PC-9 (cell line): ENCODE data around the gene GYS1. TPM values are rescaled to one million over a fixed set of nuclear protein-coding genes. Genes with fewer than 3 reads are reported as not detected.

ENCODE experiments used
- BruUV-seq: library from RNA; stranded (reverse); fragments of 400-500 nt; replicated peaks from 2 replicates; lab custom pipeline; 2021; lab: Mats Ljungman, UMichigan
- CTCF ChIA-PET: fragments of 300-600 bp; sonication (Branson Sonifier 250); formaldehyde crosslinking; loops from one replicate; lab custom pipeline; 2022; ENCODE audit warnings: antibody characterized with exemption; lab: Charles Lee
- POLR2A ChIA-PET: fragments of 300-600 bp; sonication (Branson Sonifier 250); formaldehyde crosslinking; loops from one replicate; lab custom pipeline; 2022; ENCODE audit warnings: antibody characterized with exemption; ENCODE audit not compliant: unreplicated experiment; lab: Charles Lee
- DNase-seq, 2 experiments: peaks; one replicate each; pipeline versions ENCODE4 v3.0.0 to v3.0.0-alpha.2; 2015 to 2022; ENCODE audit warnings: mixed read lengths in 1 of 2
- H2AFZ ChIP-seq: fragments of 200-600 bp; sonication (generic); 2 replicates; pipeline ENCODE4 v1.8.1; 2017; ENCODE audit warnings: antibody characterized with exemption
- H3F3A ChIP-seq: fragments of 200-600 bp; sonication (generic); 2 replicates; pipeline ENCODE4 v1.8.1; 2017; ENCODE audit warnings: antibody characterized with exemption, mild to moderate bottlenecking, low read depth; ENCODE audit not compliant: insufficient read depth
- H3K27ac ChIP-seq: fragments of 200-600 bp; sonication (generic); 2 replicates; pipeline ENCODE4 v1.6.1; 2016; ENCODE audit warnings: mixed run types
- H3K27me3 ChIP-seq: fragments of 200-600 bp; sonication (generic); 2 replicates; pipeline ENCODE4 v1.6.1; 2016; ENCODE audit warnings: low read depth, mixed run types; ENCODE audit not compliant: insufficient read depth
- H3K36me3 ChIP-seq: fragments of 200-600 bp; sonication (generic); 2 replicates; pipeline ENCODE4 v1.6.1; 2016; ENCODE audit warnings: low read depth, mixed run types
- H3K4me1 ChIP-seq: fragments of 200-600 bp; sonication (generic); replicated peaks from 2 replicates; pipeline ENCODE4 v1.6.1; 2016; ENCODE audit warnings: mixed run types; ENCODE audit not compliant: insufficient read depth
- H3K4me2 ChIP-seq: fragments of 200-600 bp; sonication (generic); 2 replicates; pipeline ENCODE4 v1.6.1; 2017; ENCODE audit warnings: mixed run types
- H3K4me3 ChIP-seq: fragments of 200-600 bp; sonication (generic); 2 replicates; pipeline ENCODE4 v1.6.1; 2016; ENCODE audit warnings: mixed run types
- H3K79me2 ChIP-seq: fragments of 200-600 bp; sonication (generic); 2 replicates; pipeline ENCODE4 v1.6.1; 2017; ENCODE audit warnings: low read depth, mixed run types
- H3K9me2 ChIP-seq: fragments of 200-600 bp; sonication (generic); 2 replicates; pipeline ENCODE4 v1.8.1; 2017; ENCODE audit warnings: mild to moderate bottlenecking; ENCODE audit not compliant: insufficient read depth
- H3K9me3 ChIP-seq: fragments of 200-600 bp; sonication (generic); 2 replicates; pipeline ENCODE4 v1.8.1; 2016; ENCODE audit warnings: low read depth; ENCODE audit not compliant: insufficient read depth
- H4K20me1 ChIP-seq: fragments of 200-600 bp; sonication (generic); 2 replicates; pipeline ENCODE4 v1.8.1; 2017; ENCODE audit not compliant: insufficient read depth
- CTCF ChIP-seq: fragments of 200-600 bp; sonication (generic); conservative IDR thresholded peaks from 2 replicates; pipeline ENCODE4 v1.6.1; 2017; ENCODE audit warnings: mixed run types, antibody characterized with exemption, mild to moderate bottlenecking, moderate library complexity
- EZH2 ChIP-seq: fragments of 200-600 bp; sonication (generic); IDR thresholded peaks from 2 replicates; pipeline ENCODE4 v1.8.0; 2017; ENCODE audit warnings: antibody characterized with exemption, low read depth
- intact Hi-C: fragments of 100-400 bp; cut with micrococcal nuclease; formaldehyde crosslinking; loops from one replicate; pipeline ENCODE4 v1.10.0; 2022; ENCODE audit not compliant: unreplicated experiment
- total RNA-seq: library from RNA; stranded (reverse); gene quantifications from 2 replicates; pipeline ENCODE4 v1.2.3, GENCODE V29; 2021

Gene GYS1
- total RNA-seq, 1 experiment from 2014 or later, result 54.2 TPM

GRCh38 chr19:49022116-49022515 lies 29.0 kb upstream of the GYS1 start:
- H3K36me3 ChIP-seq, result no peaks in the 10 kb centered on the region
- H3K4me3 ChIP-seq, result no peak overlapping the region
- ChIA-PET POLR2A (interaction anchor here (0.6 kb wide), 1 partner anchor 106 kb away, joined by 6 read pairs; no protein-coding TSS in a partner anchor), CTCF (interaction anchor here (0.7 kb wide), 1 partner anchor 98 kb away, joined by 3 read pairs; no protein-coding TSS in a partner anchor)
- H3K27ac ChIP-seq, result no peak overlapping the region
- no TSS peak for BruUV-seq
- no peak overlapping the region for H2AFZ ChIP-seq
- peak in 1 of 2 experiments; percentile 23 for DNase-seq
- H3K4me2 ChIP-seq, result no peak overlapping the region
- H3F3A ChIP-seq, result peaks cover 18% of the 10 kb centered on the region
- no peaks in the 10 kb centered on the region for H3K27me3 ChIP-seq
- H4K20me1 ChIP-seq, result no peaks in the 10 kb centered on the region
- no peak for TF ChIP-seq CTCF
- no peak for TF ChIP-seq EZH2
- no peaks in the 10 kb centered on the region for H3K79me2 ChIP-seq
- H3K4me1 ChIP-seq, result peaks cover 9% of the 10 kb centered on the region; the same call in 1 of the 2 replicates
- no peaks in the 10 kb centered on the region for H3K9me2 ChIP-seq
- intact Hi-C loops, result no loop called here
- no peaks in the 10 kb centered on the region for H3K9me3 ChIP-seq

GRCh38 chr19:49020931-49021895 lies 28.1 kb upstream of the GYS1 start:
- H3F3A ChIP-seq, result peaks cover 18% of the 10 kb centered on the region
- no peaks in the 10 kb centered on the region for H3K9me2 ChIP-seq
- H3K27ac ChIP-seq, result no peak overlapping the region
- no peaks in the 10 kb centered on the region for H3K36me3 ChIP-seq
- TF ChIP-seq EZH2, result no peak
- ChIA-PET POLR2A (interaction anchor here (0.6 kb wide), 1 partner anchor 106 kb away, joined by 6 read pairs; no protein-coding TSS in a partner anchor), CTCF (interaction anchor here (0.7 kb wide), 1 partner anchor 97 kb away, joined by 3 read pairs; no protein-coding TSS in a partner anchor)
- H3K4me2 ChIP-seq, result no peak overlapping the region
- H3K4me3 ChIP-seq, result no peak overlapping the region
- no peaks in the 10 kb centered on the region for H3K79me2 ChIP-seq
- no peak overlapping the region for H2AFZ ChIP-seq
- intact Hi-C loops, result no loop called here
- no peaks in the 10 kb centered on the region for H4K20me1 ChIP-seq
- BruUV-seq, result no TSS peak
- no peak for DNase-seq
- no peaks in the 10 kb centered on the region for H3K9me3 ChIP-seq
- H3K4me1 ChIP-seq, result peaks cover 9% of the 10 kb centered on the region; the same call in 1 of the 2 replicates
- no peaks in the 10 kb centered on the region for H3K27me3 ChIP-seq

GRCh38 chr19:49020342-49020741 lies 27.2 kb upstream of the GYS1 start:
- H4K20me1 ChIP-seq, result no peaks in the 10 kb centered on the region
- H3K27ac ChIP-seq, result no peak overlapping the region
- no peak for TF ChIP-seq CTCF
- TF ChIP-seq EZH2, result no peak
- DNase-seq, result no peak
- H3K9me2 ChIP-seq, result no peaks in the 10 kb centered on the region
- peaks cover 9% of the 10 kb centered on the region; the same call in 1 of the 2 replicates for H3K4me1 ChIP-seq
- 0 out of 2 replicates have a peak, but pooled peaks cover 2% of the 10 kb centered on the region for H3K36me3 ChIP-seq
- no peaks in the 10 kb centered on the region for H3K9me3 ChIP-seq
- POLR2A ChIA-PET, result no interaction called here
- no peaks in the 10 kb centered on the region for H3K27me3 ChIP-seq
- H3K4me2 ChIP-seq, result no peak overlapping the region
- CTCF ChIA-PET, result interaction anchor here (0.6 kb wide), 1 partner anchor 456 kb away, joined by 3 read pairs; no protein-coding TSS in a partner anchor
- intact Hi-C loops, result no loop called here
- no TSS peak for BruUV-seq
- H3F3A ChIP-seq, result peaks cover 23% of the 10 kb centered on the region
- H2AFZ ChIP-seq, result no peak overlapping the region
- H3K79me2 ChIP-seq, result no peaks in the 10 kb centered on the region
- no peak overlapping the region for H3K4me3 ChIP-seq
